H9 (cell line): ENCODE results near the gene CPNE2. TPM values are rescaled to one million over a fixed set of nuclear protein-coding genes. Genes with fewer than 3 reads are reported as not detected.

Experiments
- DNase-seq: peaks from one replicate; pipeline ENCODE4 v3.0.0-alpha.2; 2017
- H2AFZ ChIP-seq: one replicate; pipeline ENCODE4 v1.6.1; 2013; ENCODE audit warnings: mild to moderate bottlenecking, low read length, control low read depth, moderate library complexity
- H2AK5ac ChIP-seq: 2 replicates; pipeline ENCODE4 v1.6.1; 2013; ENCODE audit warnings: low read length, control low read depth, mixed read lengths; ENCODE audit not compliant: insufficient read length
- H2BK120ac ChIP-seq: one replicate; pipeline ENCODE4 v1.6.1; 2013; ENCODE audit warnings: low read depth, mild to moderate bottlenecking, low read length, control low read depth, inconsistent platforms; ENCODE audit not compliant: poor library complexity, severe bottlenecking
- H2BK12ac ChIP-seq: 2 replicates; pipeline ENCODE4 v1.6.1; 2013; ENCODE audit warnings: low read length, control low read depth, mixed read lengths, low read depth; ENCODE audit not compliant: insufficient read length
- H2BK15ac ChIP-seq: 2 replicates; pipeline ENCODE4 v1.6.1; 2013; ENCODE audit warnings: low read depth, low read length, control low read depth
- H2BK20ac ChIP-seq: one replicate; pipeline ENCODE4 v1.6.1; 2013; ENCODE audit warnings: low read depth, mild to moderate bottlenecking, low read length, control low read depth, inconsistent platforms; ENCODE audit not compliant: poor library complexity, severe bottlenecking
- H2BK5ac ChIP-seq: 2 replicates; pipeline ENCODE4 v1.6.1; 2013; ENCODE audit warnings: low read length, control low read depth, mixed read lengths; ENCODE audit not compliant: insufficient read length
- H3K14ac ChIP-seq: 2 replicates; pipeline ENCODE4 v1.6.1; 2013; ENCODE audit warnings: low read length, control low read depth; ENCODE audit not compliant: insufficient read depth
- H3K18ac ChIP-seq: 2 replicates; pipeline ENCODE4 v1.6.1; 2013; ENCODE audit warnings: low read depth, mild to moderate bottlenecking, mixed read lengths, low read length, control low read depth; ENCODE audit not compliant: insufficient read length
- H3K23ac ChIP-seq: 2 replicates; pipeline ENCODE4 v1.6.1; 2013; ENCODE audit warnings: low read length, control low read depth, mixed read lengths, low read depth; ENCODE audit not compliant: insufficient read length
- H3K23me2 ChIP-seq: 2 replicates; pipeline ENCODE4 v1.6.1; 2013; ENCODE audit warnings: low read depth, mild to moderate bottlenecking, mixed read lengths, low read length, control low read depth; ENCODE audit not compliant: insufficient read length, poor library complexity, severe bottlenecking
- H3K27ac ChIP-seq: 2 replicates; pipeline ENCODE4 v1.5.1; 2013; ENCODE audit warnings: low read length, control low read depth, mixed read lengths, low read depth; ENCODE audit not compliant: insufficient read length
- H3K27me3 ChIP-seq: 2 replicates; pipeline ENCODE4 v1.6.1; 2013; ENCODE audit warnings: low read length, control low read depth, inconsistent platforms; ENCODE audit not compliant: insufficient read depth
- H3K4ac ChIP-seq: 2 replicates; pipeline ENCODE4 v1.6.1; 2013; ENCODE audit warnings: low read depth, mild to moderate bottlenecking, control low read depth, inconsistent platforms, low read length, moderate library complexity
- H3K4me1 ChIP-seq: 2 replicates; pipeline ENCODE4 v1.6.1; 2013; ENCODE audit warnings: low read length, control low read depth, inconsistent platforms; ENCODE audit not compliant: insufficient read depth
- H3K4me2 ChIP-seq: 2 replicates; pipeline ENCODE4 v1.6.1; 2013; ENCODE audit warnings: low read length, control low read depth, mixed read lengths; ENCODE audit not compliant: insufficient read length, insufficient read depth
- H3K56ac ChIP-seq: 2 replicates; pipeline ENCODE4 v1.6.1; 2013; ENCODE audit warnings: low read depth, mild to moderate bottlenecking, mixed read lengths, low read length, control low read depth; ENCODE audit not compliant: insufficient read length
- H3K79me1 ChIP-seq: 2 replicates; pipeline ENCODE4 v1.6.1; 2013; ENCODE audit warnings: low read depth, mild to moderate bottlenecking, moderate library complexity, low read length, control low read depth, inconsistent platforms; ENCODE audit not compliant: insufficient read depth, poor library complexity, severe bottlenecking
- H3K79me2 ChIP-seq: 2 replicates; pipeline ENCODE4 v1.6.1; 2013; ENCODE audit warnings: low read length, control low read depth, inconsistent platforms; ENCODE audit not compliant: insufficient read depth
- H3K9ac ChIP-seq: 2 replicates; pipeline ENCODE4 v1.6.1; 2013; ENCODE audit warnings: low read length, control low read depth, mixed read lengths; ENCODE audit not compliant: insufficient read length; ENCODE audit errors: extremely low read depth
- H3K9me3 ChIP-seq: one replicate; pipeline ENCODE4 v1.6.1; 2013; ENCODE audit warnings: low read depth, low read length, inconsistent platforms; ENCODE audit not compliant: control insufficient read depth
- H3T11ph ChIP-seq: one replicate; pipeline ENCODE4 v1.6.1; 2013; ENCODE audit warnings: mild to moderate bottlenecking, low read length, control low read depth, inconsistent platforms
- H4K20me1 ChIP-seq: one replicate; pipeline ENCODE4 v1.6.1; 2013; ENCODE audit not compliant: control insufficient read depth, insufficient read length, insufficient read depth
- H4K5ac ChIP-seq: 2 replicates; pipeline ENCODE4 v1.6.1; 2013; ENCODE audit warnings: low read depth, mild to moderate bottlenecking, mixed read lengths, low read length, control low read depth; ENCODE audit not compliant: insufficient read length
- H4K8ac ChIP-seq: replicated peaks from 2 replicates; pipeline ENCODE4 v1.6.1; 2013; ENCODE audit warnings: low read length, control low read depth, mixed read lengths, low read depth; ENCODE audit not compliant: insufficient read length
- H4K91ac ChIP-seq: 2 replicates; pipeline ENCODE4 v1.6.1; 2013; ENCODE audit warnings: low read depth, mild to moderate bottlenecking, moderate library complexity, mixed read lengths, low read length, control low read depth; ENCODE audit not compliant: insufficient read length
- H3K27ac Mint-ChIP-seq, 3 experiments: 2 replicates in 2 of 3; 3 replicates in 1 of 3; pipeline ENCODE4 v1.8.0; 2020 to 2021; ENCODE audit warnings: mixed read lengths in 3 of 3, mild to moderate bottlenecking in 1 of 3, moderate library complexity in 1 of 3
- H3K27me3 Mint-ChIP-seq: 2 replicates; pipeline ENCODE4 v1.8.0; 2021; ENCODE audit warnings: low read depth, mild to moderate bottlenecking, moderate library complexity, mixed read lengths
- H3K36me3 Mint-ChIP-seq, 3 experiments: 2 replicates in 2 of 3; 3 replicates in 1 of 3; pipeline ENCODE4 v1.8.0; 2020 to 2021; ENCODE audit warnings: low read depth in 3 of 3, mixed read lengths in 3 of 3; ENCODE audit not compliant: insufficient read depth in 1 of 3
- H3K4me1 Mint-ChIP-seq, 2 experiments: 2 replicates each; pipeline ENCODE4 v1.8.0; 2020; ENCODE audit warnings: mixed read lengths in 2 of 2
- H3K4me3 Mint-ChIP-seq, 2 experiments: 2 replicates in 1 of 2; 3 replicates in 1 of 2; pipeline ENCODE4 v1.8.0; 2020 to 2021; ENCODE audit warnings: mild to moderate bottlenecking in 2 of 2, mixed read lengths in 2 of 2, moderate library complexity in 1 of 2
- H3K9me3 Mint-ChIP-seq, 2 experiments: 2 replicates in 1 of 2; 3 replicates in 1 of 2; pipeline ENCODE4 v1.8.0; 2020; ENCODE audit warnings: mild to moderate bottlenecking in 2 of 2, mixed read lengths in 2 of 2, moderate library complexity in 1 of 2
- CTCF ChIP-seq: fragments of 200-600 bp; sonication (generic); conservative IDR thresholded peaks from 3 replicates; pipeline ENCODE4 v1.8.0; 2021; ENCODE audit warnings: antibody characterized with exemption, mild to moderate bottlenecking
- WGBS: extraction: QIAGEN DNeasy Blood & Tissue Kit; methylation state at CpG from one replicate; pipeline ENCODE4 v1.1.7; 2013; ENCODE audit warnings: missing lambda C conversion rate, low lambda C conversion rate, mixed read lengths; ENCODE audit not compliant: insufficient read length; ENCODE audit errors: extremely low coverage; 5-methylcytosine and 5-hydroxymethylcytosine counted together
- total RNA-seq: library from RNA; stranded (reverse); gene quantifications from 2 replicates; pipeline ENCODE4 v1.2.1, GENCODE V29; 2021

CPNE2 gene
- total RNA-seq, 1 experiment from 2014 or later: 8.0 TPM

- Histone ChIP-seq H2BK5ac (no peak overlapping the region), H3K27ac (no peak overlapping the region), H3K4me2 (no peak overlapping the region), H3K18ac (no peak overlapping the region), H2BK20ac (no peak overlapping the region), H2BK15ac (no peak overlapping the region), H3K9me3 (no peaks in the 10 kb centered on the region), H3K4me1 (no peaks in the 10 kb centered on the region), H3K23me2 (no peaks in the 10 kb centered on the region), H3K79me2 (no peaks in the 10 kb centered on the region), H3K56ac (no peak overlapping the region), H3K27me3 (no peaks in the 10 kb centered on the region), H3K23ac (no peak overlapping the region), H2BK12ac (no peak overlapping the region), H3K14ac (no peak overlapping the region), H2AK5ac (no peak overlapping the region), H2BK120ac (no peak overlapping the region), H3K9ac (no peak overlapping the region), H3K4ac (no peak overlapping the region), H3T11ph (no peak overlapping the region), H3K79me1 (no peaks in the 10 kb centered on the region), H4K5ac (no peak overlapping the region), H4K91ac (no peak overlapping the region), H4K20me1 (no peaks in the 10 kb centered on the region), H2AFZ (no peak overlapping the region), H4K8ac (no peak overlapping the region)
- H3K4me1 Mint-ChIP-seq: peaks cover 7 to 23% of the 10 kb centered on the region in 2 experiments
- no peaks in the 10 kb centered on the region for H3K27me3 Mint-ChIP-seq
- no CpG with 5 or more reads among the region's 4 CpGs for WGBS
- no peaks in the 10 kb centered on the region for H3K9me3 Mint-ChIP-seq
- DNase-seq: no peak
- no peak overlapping the region for H3K4me3 Mint-ChIP-seq
- no peak overlapping the region for H3K27ac Mint-ChIP-seq
- TF ChIP-seq CTCF: no peak
- H3K36me3 Mint-ChIP-seq: no peaks in the 10 kb centered on the region
Observed at GRCh38 chr16:57133031-57133430, 40.6 kb downstream of the CPNE2 start.
